ENCODE results near the gene PRUNE1. TPM values are rescaled to one million over a fixed set of nuclear protein-coding genes. Genes with fewer than 3 reads are reported as not detected.

PRUNE1 gene
- total RNA-seq, 1 donor from 2014 or later: 22.5 TPM

- no peak for TF ChIP-seq CTCF (conservative IDR thresholded peaks at IDR 0.05)
- H3K9me3 Mint-ChIP-seq: no peaks in the 10 kb centered on the region
- no peak overlapping the region for H3K4me3 Mint-ChIP-seq
- no peaks in the 10 kb centered on the region for H3K36me3 Mint-ChIP-seq (ENCODE audit: low read depth)
- no peak for DNase-seq (ENCODE audit: low read depth, low spot score)
- no peak overlapping the region for H3K27ac Mint-ChIP-seq (ENCODE audit: unreplicated experiment)
- no peaks in the 10 kb centered on the region for H3K27me3 Mint-ChIP-seq (ENCODE audit: low read depth)
- H3K4me1 Mint-ChIP-seq: peaks cover 19% of the 10 kb centered on the region
Measured at GRCh38 chr1:150981177-150981804, 27.0 kb upstream of the PRUNE1 start.

DNA sequence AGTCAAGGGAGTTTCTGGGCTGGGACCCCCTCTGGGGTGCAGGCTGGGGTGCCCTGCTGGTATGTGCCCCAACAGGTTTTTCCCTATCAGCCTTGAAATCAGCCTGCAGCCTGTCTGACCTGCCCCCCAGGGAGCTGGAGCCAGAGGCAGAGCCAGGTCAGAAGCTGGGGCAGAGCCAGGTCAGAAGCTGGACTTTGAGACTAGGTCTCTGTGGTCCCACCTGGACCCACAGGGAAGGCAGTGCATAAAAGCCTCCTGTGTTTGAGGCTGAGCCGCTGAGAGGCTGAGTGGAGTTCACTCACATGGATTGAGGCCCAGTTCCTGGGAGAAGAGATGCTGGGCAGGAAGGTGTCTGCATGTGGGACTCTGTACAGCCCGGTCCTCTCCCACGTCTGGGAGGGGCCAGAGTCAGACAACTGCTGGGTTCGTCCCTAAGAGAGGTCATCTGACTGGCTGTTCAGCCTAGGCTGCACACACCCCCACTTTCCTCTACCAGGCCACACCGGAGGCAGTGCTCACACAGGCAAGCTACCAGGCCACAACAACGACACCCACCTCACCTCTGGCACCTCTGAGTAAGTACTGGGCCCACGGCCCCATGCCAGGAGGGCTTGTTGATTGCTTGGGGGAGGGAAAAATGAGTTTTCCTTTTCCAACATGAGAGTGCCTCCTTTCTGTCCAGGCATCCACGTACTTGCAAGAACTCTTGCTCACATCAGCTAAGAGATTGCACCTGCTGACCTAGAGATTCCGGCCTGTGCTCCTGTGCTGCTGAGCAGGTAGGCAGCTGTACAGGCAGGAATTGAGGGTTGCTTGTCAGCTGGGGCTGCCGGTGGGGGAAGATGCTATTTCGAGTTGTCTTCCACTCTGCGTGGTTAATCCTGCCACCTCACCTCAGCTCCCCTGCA, 26.2 kb upstream of the PRUNE1 start, which contains the start of gene ANXA9:
ANXA9 (plus strand) TSS at position 488 of the 908 bp plus-strand sequence. CDS start 814 bp downstream, outside the sequence.
- H3K4me1 Mint-ChIP-seq: peaks cover 11% of the 10 kb centered on the region
- no peak for TF ChIP-seq CTCF (conservative IDR thresholded peaks at IDR 0.05)
- DNase-seq (ENCODE audit: low read depth, low spot score): no peak
- H3K4me3 Mint-ChIP-seq: no peak within 1 kb of the TSS
- no peak within 1 kb of the TSS for H3K27ac Mint-ChIP-seq (ENCODE audit: unreplicated experiment)
- no peaks in the 10 kb centered on the region for H3K27me3 Mint-ChIP-seq (ENCODE audit: low read depth)
- H3K36me3 Mint-ChIP-seq (ENCODE audit: low read depth): no peaks in the 10 kb centered on the region
- no peaks in the 10 kb centered on the region for H3K9me3 Mint-ChIP-seq

GRCh38 chr1:150985179-150985825, 22.9 kb upstream of the PRUNE1 start:
- H3K4me3 Mint-ChIP-seq: no peak overlapping the region
- H3K36me3 Mint-ChIP-seq (ENCODE audit: low read depth): no peaks in the 10 kb centered on the region
- no peak for DNase-seq (ENCODE audit: low read depth, low spot score)
- H3K4me1 Mint-ChIP-seq: no peaks in the 10 kb centered on the region
- H3K27ac Mint-ChIP-seq (ENCODE audit: unreplicated experiment): no peak overlapping the region
- no peaks in the 10 kb centered on the region for H3K9me3 Mint-ChIP-seq
- H3K27me3 Mint-ChIP-seq (ENCODE audit: low read depth): no peaks in the 10 kb centered on the region
- TF ChIP-seq CTCF (conservative IDR thresholded peaks at IDR 0.05): no peak

- H3K9me3 Mint-ChIP-seq: no peaks in the 10 kb centered on the region
- no peak overlapping the region for H3K4me3 Mint-ChIP-seq
- DNase-seq (ENCODE audit: low read depth, low spot score): no peak
- H3K27ac Mint-ChIP-seq (ENCODE audit: unreplicated experiment): no peak overlapping the region
- no peaks in the 10 kb centered on the region for H3K27me3 Mint-ChIP-seq (ENCODE audit: low read depth)
- no peaks in the 10 kb centered on the region for H3K36me3 Mint-ChIP-seq (ENCODE audit: low read depth)
- TF ChIP-seq CTCF (conservative IDR thresholded peaks at IDR 0.05): no peak
- H3K4me1 Mint-ChIP-seq: peaks cover 3% of the 10 kb centered on the region
Measured at GRCh38 chr1:150987924-150988323, 20.3 kb upstream of the PRUNE1 start.

DNA sequence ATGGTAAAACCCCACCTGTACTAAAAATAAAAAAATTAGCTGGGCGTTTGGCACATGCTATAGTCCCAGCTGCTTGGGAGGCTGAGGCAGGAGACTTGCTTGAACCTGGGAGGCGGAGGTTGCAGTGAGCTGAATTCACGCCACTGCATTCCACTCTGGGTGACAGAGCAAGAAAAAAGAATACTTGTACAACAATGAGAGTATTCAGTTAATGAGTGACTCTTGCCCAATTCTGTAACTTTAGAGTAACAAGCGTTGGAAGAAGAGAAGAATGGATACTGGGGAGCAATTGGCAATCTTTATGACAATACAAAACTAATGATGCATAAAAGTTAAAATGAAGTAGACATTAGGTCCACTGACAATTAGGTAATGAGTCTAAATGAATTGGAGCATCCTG, 15.6 kb upstream of the PRUNE1 start:
- TF ChIP-seq CTCF (conservative IDR thresholded peaks at IDR 0.05): no peak
- H3K36me3 Mint-ChIP-seq (ENCODE audit: low read depth): no peaks in the 10 kb centered on the region
- H3K9me3 Mint-ChIP-seq: no peaks in the 10 kb centered on the region
- no peak overlapping the region for H3K4me3 Mint-ChIP-seq
- peaks cover 10% of the 10 kb centered on the region for H3K4me1 Mint-ChIP-seq
- no peaks in the 10 kb centered on the region for H3K27me3 Mint-ChIP-seq (ENCODE audit: low read depth)
- no peak for DNase-seq (ENCODE audit: low read depth, low spot score)
- H3K27ac Mint-ChIP-seq (ENCODE audit: unreplicated experiment): no peak overlapping the region
